ENCODE results near the gene TMEM231.

GRCh38 chr16:75529959-75530358 lies 26.1 kb downstream of the TMEM231 start:
- TF ChIP-seq ATF3 (IDR thresholded peaks at IDR 0.05; ENCODE audit: insufficient read depth, low read depth, low read length) (no peak), CTCF (IDR thresholded peaks at IDR 0.05; ENCODE audit: control extremely low read depth in 1 of 3, insufficient read depth in 1 of 3, low read depth in 1 of 3, low read length in 3 of 3) (no peak), HDAC6 (IDR thresholded peaks at IDR 0.05; ENCODE audit: low read depth, low read length) (no peak)
